Activated B cell treated with CpG ODN at 0.5 μM for 24 hours (primary cell): ENCODE results near the gene PGAM2. TPM values are rescaled to one million over a fixed set of nuclear protein-coding genes. Genes with fewer than 3 reads are reported as not detected.
A peak's percentile ranks its signal among the peaks of the same experiment; 100 is the strongest.

ENCODE experiments used
- ATAC-seq: fragments of 200-7000 bp; cut with Tn5 transposase; one replicate; pipeline ENCODE4 v1.10.0; 2021; ENCODE audit warnings: low read depth, mild to moderate bottlenecking, moderate library complexity
- CTCF ChIA-PET: fragments of 350-600 bp; sonication (Branson Sonifier 250); formaldehyde crosslinking; loops from one replicate; lab custom pipeline; 2021; ENCODE audit warnings: antibody characterized with exemption; lab: Charles Lee
- POLR2A ChIA-PET: fragments of 350-600 bp; sonication (Branson Sonifier 250); formaldehyde crosslinking; loops from one replicate; lab custom pipeline; 2021; ENCODE audit warnings: antibody characterized with exemption; lab: Charles Lee
- DNase-seq: peaks from one replicate; pipeline ENCODE4 v3.0.0; 2022
- H3K27ac Mint-ChIP-seq: one replicate; pipeline ENCODE4 v1.8.0; 2020; ENCODE audit warnings: mixed read lengths
- H3K27me3 Mint-ChIP-seq: one replicate; pipeline ENCODE4 v1.8.0; 2021; ENCODE audit warnings: mixed read lengths
- H3K36me3 Mint-ChIP-seq: one replicate; pipeline ENCODE4 v1.8.0; 2021; ENCODE audit warnings: low read depth, mixed read lengths
- H3K4me1 Mint-ChIP-seq: one replicate; pipeline ENCODE4 v1.8.0; 2021; ENCODE audit warnings: mixed read lengths
- H3K4me3 Mint-ChIP-seq: one replicate; pipeline ENCODE4 v1.8.0; 2020; ENCODE audit warnings: mild to moderate bottlenecking, mixed read lengths
- H3K9me3 Mint-ChIP-seq: one replicate; pipeline ENCODE4 v1.8.0; 2020; ENCODE audit warnings: mixed read lengths
- CTCF ChIP-seq: fragments of 200-600 bp; IDR thresholded peaks from one replicate; pipeline ENCODE4 v1.8.0; 2022; ENCODE audit warnings: antibody characterized with exemption, mild to moderate bottlenecking
- intact Hi-C: fragments of 100-400 bp; cut with micrococcal nuclease; formaldehyde crosslinking; loops from one replicate; pipeline ENCODE4 v1.15.1; 2024
- total RNA-seq: library from RNA; stranded (reverse); gene quantifications from 2 replicates; pipeline ENCODE4 v1.2.3, GENCODE V29; 2022

The PGAM2 gene
- total RNA-seq, 1 donor from 2014 or later = 1.2 TPM

- CTCF ChIA-PET = no interaction called here
- H3K4me3 Mint-ChIP-seq = no peak overlapping the region
- H3K27ac Mint-ChIP-seq = no peak overlapping the region
- no peaks in the 10 kb centered on the region for H3K9me3 Mint-ChIP-seq
- DNase-seq = no peak
- POLR2A ChIA-PET = no interaction called here
- no peak for TF ChIP-seq CTCF
- intact Hi-C loops = loop anchor here (2.0 kb wide), 2 partner anchors 27 to 51 kb away; partner anchors contain the start of gene POLD2
- H3K27me3 Mint-ChIP-seq = no peaks in the 10 kb centered on the region
- H3K4me1 Mint-ChIP-seq = peaks cover 67% of the 10 kb centered on the region
- no peaks in the 10 kb centered on the region for H3K36me3 Mint-ChIP-seq
- no peak for ATAC-seq
Observed at GRCh38 chr7:44095781-44096180, 30.4 kb upstream of the PGAM2 start.

DNA sequence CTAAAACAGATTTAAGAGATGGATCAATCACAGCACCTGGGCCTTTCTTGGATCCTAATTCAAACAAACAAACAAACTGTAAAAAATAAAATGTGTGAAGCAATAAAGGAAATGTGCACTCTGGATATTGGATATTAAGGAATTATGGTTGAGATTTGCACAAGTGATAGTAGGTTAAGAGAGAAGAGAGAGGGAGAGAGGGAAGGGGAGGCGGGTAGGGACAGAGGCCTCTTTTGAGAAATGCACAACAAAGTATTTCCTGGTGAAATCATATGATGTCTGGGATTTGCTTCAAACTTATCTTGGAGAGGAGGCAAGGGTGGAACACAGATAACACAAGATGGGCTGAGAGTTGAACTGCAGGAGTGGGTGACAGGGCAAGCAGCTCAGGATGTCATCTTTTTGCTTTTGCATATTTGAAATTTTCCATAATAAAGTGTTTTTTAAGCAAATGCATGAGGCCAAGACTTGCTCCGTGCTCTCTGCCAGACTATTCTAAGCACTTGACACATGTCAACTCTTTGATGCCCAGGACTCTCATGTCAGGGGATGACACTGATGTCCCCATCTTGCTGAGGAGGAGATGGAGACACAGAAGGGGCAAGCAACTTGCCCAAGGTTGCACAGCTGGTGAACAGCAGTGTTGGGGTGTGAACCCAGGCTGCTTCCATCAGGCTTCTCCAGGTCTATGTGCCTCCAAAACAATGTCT lies 29.7 kb upstream of the PGAM2 start:
- Mint-ChIP-seq H3K27ac (peak overlapping the region; percentile 46), H3K4me3 (no peak overlapping the region), H3K36me3 (no peaks in the 10 kb centered on the region), H3K27me3 (no peaks in the 10 kb centered on the region), H3K4me1 (peaks cover 60% of the 10 kb centered on the region), H3K9me3 (no peaks in the 10 kb centered on the region)
- intact Hi-C loops = no loop called here
- DNase-seq = no peak
- no peak for ATAC-seq
- no peak for TF ChIP-seq CTCF
- ChIA-PET POLR2A (no interaction called here), CTCF (no interaction called here)

- Mint-ChIP-seq H3K27me3 (no peaks in the 10 kb centered on the region), H3K4me1 (peaks cover 53% of the 10 kb centered on the region), H3K9me3 (no peaks in the 10 kb centered on the region), H3K36me3 (no peaks in the 10 kb centered on the region), H3K27ac (no peak overlapping the region), H3K4me3 (no peak overlapping the region)
- CTCF ChIA-PET = no interaction called here
- no peak for ATAC-seq
- TF ChIP-seq CTCF = no peak
- intact Hi-C loops = no loop called here
- POLR2A ChIA-PET = no interaction called here
- DNase-seq = no peak
Observed at GRCh38 chr7:44094365-44094764, 29.0 kb upstream of the PGAM2 start.

GRCh38 chr7:44093102-44093641 lies 27.8 kb upstream of the PGAM2 start:
- ChIA-PET CTCF (no interaction called here), POLR2A (no interaction called here)
- no peak for DNase-seq
- no peak for ATAC-seq
- intact Hi-C loops = no loop called here
- Mint-ChIP-seq H3K9me3 (no peaks in the 10 kb centered on the region), H3K4me1 (peaks cover 47% of the 10 kb centered on the region), H3K4me3 (no peak overlapping the region), H3K27me3 (no peaks in the 10 kb centered on the region), H3K36me3 (no peaks in the 10 kb centered on the region), H3K27ac (peak overlapping the region; percentile 46)
- no peak for TF ChIP-seq CTCF

GRCh38 chr7:44087911-44088838 lies 22.8 kb upstream of the PGAM2 start:
- ATAC-seq = no peak
- Mint-ChIP-seq H3K27me3 (no peaks in the 10 kb centered on the region), H3K27ac (no peak overlapping the region), H3K9me3 (no peaks in the 10 kb centered on the region), H3K4me1 (peaks cover 13% of the 10 kb centered on the region), H3K36me3 (no peaks in the 10 kb centered on the region), H3K4me3 (no peak overlapping the region)
- intact Hi-C loops = no loop called here
- CTCF ChIA-PET = no interaction called here
- POLR2A ChIA-PET = no interaction called here
- no peak for DNase-seq
- no peak for TF ChIP-seq CTCF
